22Rv1 (cell line): ENCODE measurements around the gene SCRN3.

Experiments
- ZFX ChIP-seq: fragments of 450-650 bp; IDR thresholded peaks from 2 replicates; pipeline ENCODE4 v1.6.1; 2017; ENCODE audit warnings: antibody characterized with exemption, borderline replicate concordance
- TF ChIP-seq, protein P1 (sequence below): fragments of 450-650 bp; IDR thresholded peaks from 2 replicates; pipeline ENCODE4 v1.5.1; 2017; ENCODE audit warnings: mild to moderate bottlenecking

DNA sequence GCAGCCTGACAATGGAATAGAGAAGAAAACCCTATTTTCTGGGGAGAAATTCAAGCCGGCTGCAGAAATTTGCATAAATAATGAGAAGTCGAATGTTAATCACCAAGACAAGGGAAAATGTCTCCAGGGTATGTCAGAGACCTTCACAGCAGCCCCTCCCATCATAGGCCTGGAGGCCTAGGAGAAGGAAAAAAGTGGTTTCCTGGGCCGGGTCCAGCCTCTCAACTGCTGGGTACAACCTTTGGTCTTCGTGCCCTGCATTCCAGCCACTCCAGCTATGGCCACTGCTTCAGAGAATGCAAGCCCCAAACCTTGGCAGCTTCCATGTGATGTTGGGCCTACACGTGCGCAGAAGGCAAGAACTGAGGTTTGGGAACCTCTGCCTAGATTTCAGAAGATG, 6.0 kb upstream of the SCRN3 start:
- TF ChIP-seq, protein P1, sequence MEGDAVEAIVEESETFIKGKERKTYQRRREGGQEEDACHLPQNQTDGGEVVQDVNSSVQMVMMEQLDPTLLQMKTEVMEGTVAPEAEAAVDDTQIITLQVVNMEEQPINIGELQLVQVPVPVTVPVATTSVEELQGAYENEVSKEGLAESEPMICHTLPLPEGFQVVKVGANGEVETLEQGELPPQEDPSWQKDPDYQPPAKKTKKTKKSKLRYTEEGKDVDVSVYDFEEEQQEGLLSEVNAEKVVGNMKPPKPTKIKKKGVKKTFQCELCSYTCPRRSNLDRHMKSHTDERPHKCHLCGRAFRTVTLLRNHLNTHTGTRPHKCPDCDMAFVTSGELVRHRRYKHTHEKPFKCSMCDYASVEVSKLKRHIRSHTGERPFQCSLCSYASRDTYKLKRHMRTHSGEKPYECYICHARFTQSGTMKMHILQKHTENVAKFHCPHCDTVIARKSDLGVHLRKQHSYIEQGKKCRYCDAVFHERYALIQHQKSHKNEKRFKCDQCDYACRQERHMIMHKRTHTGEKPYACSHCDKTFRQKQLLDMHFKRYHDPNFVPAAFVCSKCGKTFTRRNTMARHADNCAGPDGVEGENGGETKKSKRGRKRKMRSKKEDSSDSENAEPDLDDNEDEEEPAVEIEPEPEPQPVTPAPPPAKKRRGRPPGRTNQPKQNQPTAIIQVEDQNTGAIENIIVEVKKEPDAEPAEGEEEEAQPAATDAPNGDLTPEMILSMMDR = no peak
- no peak for TF ChIP-seq ZFX
